K562 (cell line): Measurements from ENCODE around the gene ARHGAP12. TPM values are rescaled to one million over a fixed set of nuclear protein-coding genes. Genes with fewer than 3 reads are reported as not detected.

ENCODE experiments used
- ADNP ChIP-seq: fragments of 200-800 bp; sonication (Bioruptor generic); IDR thresholded peaks from 2 replicates; pipeline ENCODE4 v1.6.1; 2016; ENCODE audit warnings: missing genetic modification characterization, missing compliant biosample characterization
- C11orf30 ChIP-seq: fragments of 450-650 bp; IDR thresholded peaks from 2 replicates; pipeline ENCODE4 v1.6.1; 2016; ENCODE audit warnings: low read depth, mild to moderate bottlenecking
- GABPA ChIP-seq: fragments of 200-800 bp; sonication (Bioruptor generic); conservative IDR thresholded peaks from 2 replicates; pipeline ENCODE4 v1.6.1; 2016; ENCODE audit warnings: low read depth, missing genetic modification characterization, missing compliant biosample characterization
- HDAC1 ChIP-seq, 2 experiments: fragments of 450-650 bp; IDR thresholded peaks; 2 replicates each; pipeline ENCODE4 v1.6.1; 2016 to 2017; ENCODE audit warnings: inconsistent platforms in 1 of 2, mild to moderate bottlenecking in 1 of 2, moderate library complexity in 1 of 2
- KDM1A ChIP-seq, 2 experiments: fragments of 450-650 bp; IDR thresholded peaks; 2 replicates each; pipeline ENCODE4 v1.6.1; 2016; ENCODE audit warnings: mild to moderate bottlenecking in 2 of 2
- KHSRP ChIP-seq: fragments of 450-650 bp; IDR thresholded peaks from 2 replicates; pipeline ENCODE4 v1.6.1; 2017
- LEF1 ChIP-seq: fragments of 450-650 bp; IDR thresholded peaks from 2 replicates; pipeline ENCODE4 v1.6.1; 2016; ENCODE audit warnings: mild to moderate bottlenecking
- MECOM ChIP-seq: fragments of 250-450 bp; sonication (Bioruptor Pico); IDR thresholded peaks from 2 replicates; pipeline ENCODE4 v1.8.0; 2022; ENCODE audit warnings: inconsistent platforms
- NR2C2 ChIP-seq, 2 experiments: fragments of 200-800 bp in 1 of 2; sonication (Bioruptor generic) in 1 of 2; sonication (generic) in 1 of 2; formaldehyde crosslinking in 1 of 2; IDR thresholded peaks; 2 replicates each; pipeline versions ENCODE4 v1.6.1 to v1.8.0; 2016 to 2022; ENCODE audit warnings: mild to moderate bottlenecking in 1 of 2, missing compliant biosample characterization in 1 of 2, missing genetic modification characterization in 1 of 2, missing genetic modification reagents in 1 of 2
- PHB ChIP-seq: fragments of 250-450 bp; sonication (Bioruptor Pico); IDR thresholded peaks from 2 replicates; pipeline ENCODE4 v1.5.0; 2021
- PHF20 ChIP-seq: fragments of 450-650 bp; IDR thresholded peaks from 2 replicates; pipeline ENCODE4 v1.6.1; 2018; ENCODE audit not compliant: partially characterized antibody
- POLR2A ChIP-seq: fragments of 450-650 bp; conservative IDR thresholded peaks from 2 replicates; pipeline ENCODE4 v1.6.1; 2016
- PTBP1 ChIP-seq: fragments of 200-400 bp; formaldehyde crosslinking; IDR thresholded peaks from 2 replicates; pipeline ENCODE4 v1.6.1; 2017; ENCODE audit warnings: low read depth, low read length
- SIRT6 ChIP-seq: IDR thresholded peaks from one replicate; pipeline ENCODE4 v1.6.1; 2012; ENCODE audit warnings: low read depth, mild to moderate bottlenecking, control low read depth, inconsistent platforms, low read length, moderate library complexity
- STAG1 ChIP-seq: sonication (generic); formaldehyde crosslinking; IDR thresholded peaks from 2 replicates; pipeline ENCODE4 v1.5.0; 2020; ENCODE audit warnings: missing genetic modification reagents, borderline replicate concordance
- TEAD4 ChIP-seq, 2 experiments: sonication (generic) in 1 of 2; formaldehyde crosslinking in 1 of 2; IDR thresholded peaks; 2 replicates each; pipeline versions ENCODE4 v1.6.1 to v1.8.0; 2012 to 2022; ENCODE audit warnings: borderline replicate concordance in 1 of 2, inconsistent platforms in 1 of 2, low read length in 1 of 2, mild to moderate bottlenecking in 1 of 2, missing genetic modification reagents in 1 of 2
- XRCC3 ChIP-seq: fragments of 450-650 bp; IDR thresholded peaks from 2 replicates; pipeline ENCODE4 v1.6.1; 2017; ENCODE audit warnings: mild to moderate bottlenecking, moderate library complexity
- ZNF766 ChIP-seq: fragments of 200-800 bp; sonication (Bioruptor generic); conservative IDR thresholded peaks from 2 replicates; pipeline ENCODE4 v1.6.1; 2016; ENCODE audit warnings: missing genetic modification characterization, missing compliant biosample characterization
- polyA plus RNA-seq, 8 experiments: library from polyadenylated mRNA; depleted of rRNA in 4 of 8; stranded (reverse) in 5 of 8; unstranded in 3 of 8; fragments of >200 nt; fragmentation: Nextera tagmentation in 2 of 8; fragmentation: Illumina TruSeq in 1 of 8; extraction: Ambion mirVana in 2 of 8; extraction: Trizol in 1 of 8; gene quantifications; 2 replicates each; pipeline versions ENCODE4 v1.2.1 to v1.2.3, GENCODE V29; 2011 to 2014; ENCODE audit warnings: inconsistent platforms in 1 of 8, missing spikeins in 1 of 8
- total RNA-seq, 7 experiments: library from RNA; depleted of rRNA in 6 of 7; stranded (reverse); fragments of >200 nt in 6 of 7; fragmentation: Illumina TruSeq in 2 of 7; extraction: Trizol in 2 of 7; gene quantifications; 2 replicates each; pipeline versions ENCODE4 v1.2.1 to v1.2.3, GENCODE V29; 2011 to 2021; ENCODE audit warnings: low replicate concordance in 1 of 7
- TF ChIP-seq, protein P1 (sequence below): fragments of 450-650 bp; IDR thresholded peaks from 2 replicates; pipeline ENCODE4 v1.6.1; 2017; ENCODE audit warnings: antibody characterized with exemption

Gene ARHGAP12
- total and polyA plus RNA-seq, 9 of the 15 experiments (the other 6 are each of a cell fraction or from before 2014, with no cell fraction given) = 4.4 to 18.7 (median 10.1) TPM

DNA sequence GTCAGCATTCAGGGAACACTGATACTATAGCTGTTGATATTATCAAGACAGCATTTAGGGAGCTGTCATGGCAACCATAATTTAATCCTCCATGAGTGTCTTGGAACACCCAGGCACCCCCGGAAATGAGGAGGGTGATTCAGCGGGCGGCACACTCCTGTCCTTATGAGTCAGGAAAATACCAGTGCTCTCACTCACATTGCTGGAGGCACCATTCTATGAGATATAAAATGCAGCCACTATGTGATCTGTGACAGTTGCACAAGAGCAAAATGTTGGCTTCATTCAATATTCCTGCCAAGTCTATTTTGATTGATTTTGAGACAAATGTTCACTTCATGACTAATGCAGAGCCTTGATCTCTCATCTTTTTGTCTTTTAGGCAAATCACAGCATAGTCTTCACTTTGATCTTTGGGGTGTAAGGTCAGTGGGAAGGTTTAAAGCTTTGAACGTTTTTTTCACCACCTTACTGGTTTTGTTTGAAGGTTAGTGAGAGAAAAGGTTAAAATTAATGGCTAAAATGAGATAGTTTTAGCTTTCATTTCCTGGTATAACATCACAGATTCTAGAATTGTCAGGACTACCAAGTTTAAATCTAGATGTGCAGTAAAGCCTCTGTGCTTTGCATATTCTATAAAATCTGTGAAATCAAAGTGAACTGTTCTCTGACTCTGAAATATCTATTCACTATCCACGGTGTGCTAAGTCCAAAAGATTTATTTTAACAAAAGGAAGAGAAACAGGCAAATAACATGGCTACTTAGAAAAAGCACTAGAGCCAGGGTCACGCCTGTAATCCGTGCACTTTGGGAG lies 12.4 kb upstream of the ARHGAP12 start (continued):
- peak; percentile 48 for TF ChIP-seq C11orf30
- TF ChIP-seq SIRT6 = no peak
- TF ChIP-seq LEF1 = peak; percentile 47; the same call in 1 of the 2 replicates
- TF ChIP-seq POLR2A = no peak
- TF ChIP-seq XRCC3 = no peak
- TF ChIP-seq HDAC1 (IDR thresholded peaks at IDR 0.05) = 0 out of 4 replicates have a peak, but pooled peaks of 1 of the 2 experiments have one; percentile 23
- TF ChIP-seq, protein P1, sequence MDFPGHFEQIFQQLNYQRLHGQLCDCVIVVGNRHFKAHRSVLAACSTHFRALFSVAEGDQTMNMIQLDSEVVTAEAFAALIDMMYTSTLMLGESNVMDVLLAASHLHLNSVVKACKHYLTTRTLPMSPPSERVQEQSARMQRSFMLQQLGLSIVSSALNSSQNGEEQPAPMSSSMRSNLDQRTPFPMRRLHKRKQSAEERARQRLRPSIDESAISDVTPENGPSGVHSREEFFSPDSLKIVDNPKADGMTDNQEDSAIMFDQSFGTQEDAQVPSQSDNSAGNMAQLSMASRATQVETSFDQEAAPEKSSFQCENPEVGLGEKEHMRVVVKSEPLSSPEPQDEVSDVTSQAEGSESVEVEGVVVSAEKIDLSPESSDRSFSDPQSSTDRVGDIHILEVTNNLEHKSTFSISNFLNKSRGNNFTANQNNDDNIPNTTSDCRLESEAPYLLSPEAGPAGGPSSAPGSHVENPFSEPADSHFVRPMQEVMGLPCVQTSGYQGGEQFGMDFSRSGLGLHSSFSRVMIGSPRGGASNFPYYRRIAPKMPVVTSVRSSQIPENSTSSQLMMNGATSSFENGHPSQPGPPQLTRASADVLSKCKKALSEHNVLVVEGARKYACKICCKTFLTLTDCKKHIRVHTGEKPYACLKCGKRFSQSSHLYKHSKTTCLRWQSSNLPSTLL = no peak
- no peak for TF ChIP-seq KHSRP
- TF ChIP-seq NR2C2 (CRISPR knock-in tag; IDR thresholded peaks at IDR 0.05) = no peak
- peak; percentile 70 for TF ChIP-seq NR2C2 (tag; IDR thresholded peaks at IDR 0.05)
- TF ChIP-seq STAG1 (CRISPR knock-in tag) = no peak
- no peak for TF ChIP-seq PHF20
- no peak for TF ChIP-seq MECOM (CRISPR knock-in tag)
- TF ChIP-seq ZNF766 (CRISPR knock-in tag) = no peak
- peak; percentile 83 to 91 for TF ChIP-seq KDM1A (IDR thresholded peaks at IDR 0.05)
- TF ChIP-seq PTBP1 = no peak
- peak; percentile 42 for TF ChIP-seq GABPA (tag)
- TF ChIP-seq TEAD4 (IDR thresholded peaks at IDR 0.05; ENCODE audit: low read length) = no peak
- no peak for TF ChIP-seq TEAD4 (CRISPR knock-in tag; IDR thresholded peaks at IDR 0.05; ENCODE audit: borderline replicate concordance)
- no peak for TF ChIP-seq ADNP
- TF ChIP-seq PHB (CRISPR knock-in tag) = no peak
- TF ChIP-seq, all 486 proteins: peak for 31
